HCT116 (cell line): ENCODE measurements around the gene SLC25A48. TPM values are rescaled to one million over a fixed set of nuclear protein-coding genes. Genes with fewer than 3 reads are reported as not detected.

ENCODE experiments used
- ATAC-seq: fragments of 200-7000 bp; cut with Tn5 transposase; 2 replicates; pipeline ENCODE4 v1.9.1; 2020; ENCODE audit warnings: mild to moderate bottlenecking, moderate library complexity
- BruUV-seq: library from RNA; stranded (reverse); fragments of 400-500 nt; replicated peaks from 2 replicates; lab custom pipeline; 2021; lab: Mats Ljungman, UMichigan
- CTCF ChIA-PET: fragments of 300-600 bp; sonication (Branson Sonifier 250); formaldehyde crosslinking; loops from one replicate; lab custom pipeline; 2021; ENCODE audit warnings: antibody characterized with exemption; lab: Charles Lee
- POLR2A ChIA-PET: fragments of 300-600, 350-600 bp; sonication (Branson Sonifier 250); formaldehyde crosslinking; loops from one replicate; lab custom pipeline; 2021; ENCODE audit warnings: antibody characterized with exemption; lab: Charles Lee
- RAD21 ChIA-PET, 2 experiments: fragments of 300-600 bp; sonication (Branson Sonifier 250); formaldehyde crosslinking; loops; one replicate each; lab custom pipeline; 2023; ENCODE audit warnings: low total read pairs in 2 of 2; ENCODE audit not compliant: uncharacterized antibody in 2 of 2, unreplicated experiment in 2 of 2, low non-redundant PET in 1 of 2; lab: Charles Lee
- DNase-seq: peaks from one replicate; pipeline ENCODE4 v3.0.0-alpha.2; 2010; ENCODE audit warnings: low read depth, low spot score
- H2AFZ ChIP-seq: fragments of 200-600 bp; shearing (Covaris generic), sonication (generic); 2 replicates; pipeline ENCODE4 v1.6.1; 2017; ENCODE audit warnings: low read depth, mixed run types, mixed read lengths, antibody characterized with exemption, low read length; ENCODE audit not compliant: poor library complexity, severe bottlenecking
- H3K27ac ChIP-seq: 2 replicates; pipeline ENCODE4 v1.5.1; 2012; ENCODE audit warnings: low read depth, low read length
- H3K27me3 ChIP-seq: fragments of 200-600 bp; sonication (generic); 2 replicates; pipeline ENCODE4 v1.6.1; 2016; ENCODE audit warnings: mixed run types, low read length, mixed read lengths; ENCODE audit not compliant: insufficient read depth
- H3K36me3 ChIP-seq, 2 experiments: fragments of 200-500 bp in 1 of 2; fragments of 200-600 bp in 1 of 2; sonication (Bioruptor generic) in 1 of 2; sonication (generic) in 1 of 2; 2 replicates each; pipeline versions ENCODE4 v1.5.1 to v1.6.1; 2014 to 2016; ENCODE audit warnings: low read length in 2 of 2, inconsistent platforms in 1 of 2, mixed read lengths in 1 of 2, mixed run types in 1 of 2; ENCODE audit not compliant: insufficient read depth in 2 of 2, control insufficient read depth in 1 of 2
- H3K4me1 ChIP-seq, 2 experiments: fragments of 200-600 bp in 1 of 2; sonication (generic) in 1 of 2; 2 replicates each; pipeline versions ENCODE4 v1.5.1 to v1.6.1; 2012 to 2017; ENCODE audit warnings: low read length in 2 of 2, inconsistent platforms in 1 of 2, mild to moderate bottlenecking in 1 of 2, mixed read lengths in 1 of 2, mixed run types in 1 of 2, moderate library complexity in 1 of 2; ENCODE audit not compliant: insufficient read depth in 2 of 2, control insufficient read depth in 1 of 2
- H3K4me2 ChIP-seq: fragments of 200-600 bp; sonication (generic); 2 replicates; pipeline ENCODE4 v1.6.1; 2017; ENCODE audit warnings: mixed run types, low read length, mixed read lengths
- H3K4me3 ChIP-seq, 2 experiments: fragments of 200-600 bp in 1 of 2; sonication (generic) in 1 of 2; replicated peaks in 1 of 2; 2 replicates each; pipeline ENCODE4 v1.5.1; 2011 to 2016; ENCODE audit warnings: low read length in 2 of 2, control low read depth in 1 of 2, low read depth in 1 of 2, mild to moderate bottlenecking in 1 of 2, mixed read lengths in 1 of 2, mixed run types in 1 of 2
- H3K79me2 ChIP-seq: fragments of 200-600 bp; sonication (generic); 2 replicates; pipeline ENCODE4 v1.6.1; 2017; ENCODE audit warnings: mild to moderate bottlenecking, mixed run types, low read length, moderate library complexity, mixed read lengths; ENCODE audit not compliant: insufficient read depth
- H3K9ac ChIP-seq: fragments of 200-600 bp; sonication (generic); 2 replicates; pipeline ENCODE4 v1.6.1; 2016; ENCODE audit warnings: low read length, mixed read lengths
- H3K9me2 ChIP-seq: fragments of 200-600 bp; sonication (generic), shearing (Covaris generic); 2 replicates; pipeline ENCODE4 v1.6.1; 2017; ENCODE audit warnings: mixed run types, mild to moderate bottlenecking, moderate library complexity; ENCODE audit not compliant: insufficient read depth
- H3K9me3 ChIP-seq, 2 experiments: fragments of 200-500 bp in 1 of 2; fragments of 200-600 bp in 1 of 2; sonication (Bioruptor generic) in 1 of 2; sonication (generic) in 1 of 2; 2 replicates each; pipeline ENCODE4 v1.6.1; 2014 to 2017; ENCODE audit warnings: low read length in 2 of 2, mixed read lengths in 2 of 2, inconsistent platforms in 1 of 2, low read depth in 1 of 2, mild to moderate bottlenecking in 1 of 2, mixed run types in 1 of 2, moderate library complexity in 1 of 2; ENCODE audit not compliant: control insufficient read depth in 1 of 2, insufficient read depth in 1 of 2
- H4K20me1 ChIP-seq: fragments of 200-600 bp; sonication (generic), shearing (Covaris generic); 2 replicates; pipeline ENCODE4 v1.6.1; 2017; ENCODE audit warnings: mixed run types, mild to moderate bottlenecking, moderate library complexity; ENCODE audit not compliant: insufficient read depth
- CBX3 ChIP-seq: IDR thresholded peaks from 2 replicates; pipeline ENCODE4 v1.6.1; 2012; ENCODE audit warnings: low read depth
- CEBPB ChIP-seq: IDR thresholded peaks from 2 replicates; pipeline ENCODE4 v1.6.1; 2012; ENCODE audit warnings: low read depth
- EGR1 ChIP-seq: IDR thresholded peaks from 2 replicates; pipeline ENCODE4 v1.6.1; 2012; ENCODE audit warnings: low read depth
- ELF1 ChIP-seq: IDR thresholded peaks from 2 replicates; pipeline ENCODE4 v1.6.1; 2012; ENCODE audit warnings: low read depth, borderline replicate concordance
- EZH2phosphoT487 ChIP-seq: fragments of 200-600 bp; IDR thresholded peaks from 2 replicates; pipeline ENCODE4 v1.6.1; 2018; ENCODE audit warnings: antibody characterized with exemption, borderline replicate concordance
- FOSL1 ChIP-seq: IDR thresholded peaks from 2 replicates; pipeline ENCODE4 v1.6.1; 2012; ENCODE audit warnings: low read depth
- JUND ChIP-seq: IDR thresholded peaks from 2 replicates; pipeline ENCODE4 v1.6.1; 2012
- POLR2AphosphoS5 ChIP-seq: IDR thresholded peaks from 2 replicates; pipeline ENCODE4 v1.6.1; 2011; ENCODE audit warnings: mild to moderate bottlenecking, low read depth, low read length, moderate library complexity
- RAD21 ChIP-seq: IDR thresholded peaks from 2 replicates; pipeline ENCODE4 v1.6.1; 2012; ENCODE audit warnings: low read depth, mild to moderate bottlenecking
- REST ChIP-seq: IDR thresholded peaks from 2 replicates; pipeline ENCODE4 v1.6.1; 2012; ENCODE audit warnings: low read depth
- SIN3A ChIP-seq: IDR thresholded peaks from 2 replicates; pipeline ENCODE4 v1.6.1; 2012; ENCODE audit warnings: low read depth
- SRF ChIP-seq: IDR thresholded peaks from 2 replicates; pipeline ENCODE4 v1.6.1; 2012; ENCODE audit warnings: low read depth
- ZBTB33 ChIP-seq: IDR thresholded peaks from 2 replicates; pipeline ENCODE4 v1.6.1; 2011; ENCODE audit warnings: mild to moderate bottlenecking, low read length, moderate library complexity; ENCODE audit not compliant: insufficient replicate concordance; ENCODE audit errors: extremely low read depth
- ZNF274 ChIP-seq: fragments of 200-500 bp; sonication (Bioruptor generic); IDR thresholded peaks from 2 replicates; pipeline ENCODE4 v1.6.1; 2014; ENCODE audit warnings: mild to moderate bottlenecking, low read depth, low read length, inconsistent platforms
- intact Hi-C: fragments of 100-400 bp; cut with micrococcal nuclease; formaldehyde crosslinking; loops from 2 replicates; pipeline ENCODE4 v1.10.0; 2022
- total RNA-seq: library from RNA; stranded (reverse); gene quantifications from one replicate; pipeline ENCODE4 v1.2.1, GENCODE V29; 2021; ENCODE audit not compliant: unreplicated experiment
- TF ChIP-seq, protein P1 (sequence below): IDR thresholded peaks from 2 replicates; pipeline ENCODE4 v1.6.1; 2012
- TF ChIP-seq, protein P2 (sequence below): IDR thresholded peaks from 2 replicates; pipeline ENCODE4 v1.6.1; 2012

SLC25A48 gene
- total RNA-seq, 1 experiment from 2014 or later, result 2.8 TPM

DNA sequence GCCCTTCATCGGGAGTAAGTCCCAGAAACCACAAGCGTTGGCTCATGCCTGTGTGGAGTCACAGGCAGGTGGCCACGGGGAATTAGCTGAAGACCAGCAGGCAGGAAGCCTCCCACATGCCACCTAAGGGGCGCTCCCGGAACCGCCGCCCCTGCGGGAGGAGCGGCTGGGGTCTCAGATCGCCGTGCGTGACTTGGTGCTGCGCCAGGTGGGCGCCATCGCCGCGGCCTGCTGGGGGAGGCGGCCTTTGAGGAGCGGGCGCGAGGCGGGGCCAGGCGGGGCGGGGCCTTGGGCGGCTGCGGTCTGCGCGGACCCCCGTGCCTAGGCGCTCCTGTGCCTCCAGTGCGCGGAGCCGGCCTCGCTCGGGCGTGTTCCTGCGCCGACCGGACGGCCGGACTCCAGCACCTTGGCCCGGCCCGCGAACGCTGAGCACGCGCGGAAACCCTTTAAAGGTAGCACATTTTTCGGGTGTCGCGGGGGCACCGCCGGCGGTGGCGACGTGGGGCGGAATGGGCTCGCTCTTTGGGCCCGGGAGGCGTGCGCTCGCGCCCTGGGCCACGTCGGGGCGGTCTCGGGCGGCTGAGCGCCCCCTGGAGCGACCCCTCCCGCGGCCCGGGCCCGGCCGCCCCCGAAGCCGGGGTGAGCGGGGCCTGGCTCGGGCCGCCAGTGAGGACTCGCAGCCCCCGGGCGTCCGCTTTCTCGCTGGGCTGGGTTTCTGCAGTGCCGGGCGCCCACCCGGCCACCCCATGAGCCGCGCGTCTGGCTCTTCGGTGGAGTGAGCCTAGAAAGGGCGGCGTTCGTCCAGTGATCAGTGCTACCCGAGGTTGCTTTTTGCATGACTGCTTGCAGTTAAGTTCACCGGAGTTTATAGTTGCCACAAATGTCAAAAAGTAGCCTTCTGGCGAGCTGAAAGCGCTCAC, 95.8 kb downstream of the SLC25A48 start:
- no peaks in the 10 kb centered on the region for H3K4me1 ChIP-seq
- H4K20me1 ChIP-seq, result no peaks in the 10 kb centered on the region
- ChIA-PET POLR2A (no interaction called here), CTCF (no interaction called here), RAD21 (no interaction called here)
- H3K4me2 ChIP-seq, result no peak overlapping the region
- TF ChIP-seq CEBPB (no peak), RAD21 (no peak), EZH2phosphoT487 (no peak), SRF (no peak), CBX3 (no peak), FOSL1 (no peak), EGR1 (no peak), SIN3A (no peak)
- H3K27ac ChIP-seq, result no peak overlapping the region
- H3K9me2 ChIP-seq, result no peaks in the 10 kb centered on the region
- H3K36me3 ChIP-seq, result no peaks in the 10 kb centered on the region
- no peak overlapping the region for H3K9ac ChIP-seq
- H3K9me3 ChIP-seq, result no peaks in the 10 kb centered on the region
- DNase-seq, result no peak
- H3K79me2 ChIP-seq, result no peaks in the 10 kb centered on the region
- intact Hi-C loops, result no loop called here
- no TSS peak for BruUV-seq
- H3K27me3 ChIP-seq, result peaks cover 48% of the 10 kb centered on the region
- ATAC-seq, result no peak
- H3K4me3 ChIP-seq, result no peak overlapping the region
- no peak overlapping the region for H2AFZ ChIP-seq

DNA sequence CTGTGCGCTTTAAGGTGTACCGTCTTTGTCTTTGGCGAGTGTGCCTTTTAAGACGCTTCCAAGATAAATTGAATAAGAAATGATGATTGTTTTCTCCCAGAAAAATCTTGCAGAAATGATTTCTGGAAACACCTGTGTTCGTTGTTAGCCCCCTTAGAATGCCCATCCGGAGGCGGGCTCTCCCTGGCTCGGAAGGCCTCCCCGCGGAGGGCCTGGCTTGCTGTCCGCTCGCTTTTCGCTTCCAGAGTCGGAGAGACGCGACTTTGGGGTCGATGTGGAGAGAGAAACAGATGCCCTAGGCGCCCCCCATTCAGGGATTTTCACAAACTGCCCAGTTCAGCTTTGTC, 96.5 kb downstream of the SLC25A48 start:
- Histone ChIP-seq H3K79me2 (no peaks in the 10 kb centered on the region), H3K9me2 (no peaks in the 10 kb centered on the region), H2AFZ (no peak overlapping the region), H3K27ac (no peak overlapping the region), H3K4me3 (no peak overlapping the region), H3K4me2 (no peak overlapping the region), H3K9ac (no peak overlapping the region), H4K20me1 (no peaks in the 10 kb centered on the region), H3K9me3 (no peaks in the 10 kb centered on the region), H3K36me3 (no peaks in the 10 kb centered on the region)
- ChIA-PET CTCF (no interaction called here), RAD21 (no interaction called here), POLR2A (no interaction called here)
- intact Hi-C loops, result no loop called here
- DNase-seq (no peak), ATAC-seq (no peak)
- BruUV-seq, result no TSS peak
- TF ChIP-seq JUND (no peak), REST (no peak), ZNF274 (no peak), SIN3A (no peak), CBX3 (no peak), ZBTB33 (no peak), POLR2AphosphoS5 (no peak), ELF1 (no peak)
- TF ChIP-seq, protein P1, sequence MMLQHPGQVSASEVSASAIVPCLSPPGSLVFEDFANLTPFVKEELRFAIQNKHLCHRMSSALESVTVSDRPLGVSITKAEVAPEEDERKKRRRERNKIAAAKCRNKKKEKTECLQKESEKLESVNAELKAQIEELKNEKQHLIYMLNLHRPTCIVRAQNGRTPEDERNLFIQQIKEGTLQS, result no peak
- TF ChIP-seq, protein P2, sequence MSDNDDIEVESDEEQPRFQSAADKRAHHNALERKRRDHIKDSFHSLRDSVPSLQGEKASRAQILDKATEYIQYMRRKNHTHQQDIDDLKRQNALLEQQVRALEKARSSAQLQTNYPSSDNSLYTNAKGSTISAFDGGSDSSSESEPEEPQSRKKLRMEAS, result no peak
- TF ChIP-seq, all 23 proteins: peak for 0
- Histone ChIP-seq H3K27me3 (peaks cover 48% of the 10 kb centered on the region), H3K4me1 (no peaks in the 10 kb centered on the region)
